WTC11 (cell line): ENCODE results near the gene RSPH1. TPM values are rescaled to one million over a fixed set of nuclear protein-coding genes. Genes with fewer than 3 reads are reported as not detected.

Experiments used
- ATAC-seq: fragments of 200-7000 bp; cut with Tn5 transposase; 2 replicates; pipeline ENCODE4 v1.10.0; 2021; ENCODE audit warnings: mild to moderate bottlenecking, moderate library complexity
- CTCF ChIA-PET: fragments of 300-600 bp; sonication (Branson Sonifier 250); formaldehyde crosslinking; loops from one replicate; lab custom pipeline; 2021; ENCODE audit warnings: antibody characterized with exemption; lab: Charles Lee
- POLR2A ChIA-PET: fragments of 350-600 bp; sonication (Branson Sonifier 250); formaldehyde crosslinking; loops from one replicate; lab custom pipeline; 2021; ENCODE audit warnings: antibody characterized with exemption; lab: Charles Lee
- DNase-seq: peaks from one replicate; pipeline ENCODE4 v3.0.0; 2021; ENCODE audit warnings: low spot score
- H3K27ac Mint-ChIP-seq: 2 replicates; pipeline ENCODE4 v1.8.0; 2021; ENCODE audit warnings: mixed read lengths
- H3K27me3 Mint-ChIP-seq: 2 replicates; pipeline ENCODE4 v1.8.0; 2021; ENCODE audit warnings: low read depth, mild to moderate bottlenecking, moderate library complexity, mixed read lengths
- H3K36me3 Mint-ChIP-seq: 2 replicates; pipeline ENCODE4 v1.8.0; 2021; ENCODE audit warnings: mixed read lengths
- H3K4me1 Mint-ChIP-seq: 2 replicates; pipeline ENCODE4 v1.8.0; 2022; ENCODE audit warnings: mixed read lengths
- H3K4me3 Mint-ChIP-seq: 2 replicates; pipeline ENCODE4 v1.8.0; 2021; ENCODE audit warnings: mild to moderate bottlenecking, moderate library complexity, mixed read lengths
- H3K9me3 Mint-ChIP-seq: 2 replicates; pipeline ENCODE4 v1.8.0; 2021; ENCODE audit warnings: mixed read lengths
- AFF4 ChIP-seq: sonication (generic); formaldehyde crosslinking; IDR thresholded peaks from 2 replicates; pipeline ENCODE4 v1.8.1; 2023; ENCODE audit warnings: mild to moderate bottlenecking, missing genetic modification reagents, borderline replicate concordance
- ATF1 ChIP-seq: sonication (generic); formaldehyde crosslinking; IDR thresholded peaks from 2 replicates; pipeline ENCODE4 v1.8.1; 2023; ENCODE audit warnings: mild to moderate bottlenecking, moderate library complexity, missing genetic modification reagents
- ATF6 ChIP-seq: sonication (generic); formaldehyde crosslinking; IDR thresholded peaks from 2 replicates; pipeline ENCODE4 v1.8.1; 2023; ENCODE audit warnings: mild to moderate bottlenecking, missing genetic modification reagents
- CTCF ChIP-seq: fragments of 200-600 bp; IDR thresholded peaks from 2 replicates; pipeline ENCODE4 v1.8.0; 2022; ENCODE audit warnings: antibody characterized with exemption
- ELF4 ChIP-seq: sonication (generic); formaldehyde crosslinking; IDR thresholded peaks from 2 replicates; pipeline ENCODE4 v1.8.1; 2022; ENCODE audit warnings: low read depth, mild to moderate bottlenecking, moderate library complexity, missing genetic modification reagents
- FOXP4 ChIP-seq: sonication (generic); formaldehyde crosslinking; IDR thresholded peaks from 2 replicates; pipeline ENCODE4 v1.8.0; 2022; ENCODE audit warnings: mild to moderate bottlenecking, missing genetic modification reagents
- GRHL2 ChIP-seq: fragments of 250-450 bp; sonication (Bioruptor Pico); IDR thresholded peaks from 2 replicates; pipeline ENCODE4 v1.8.0; 2022; ENCODE audit warnings: mild to moderate bottlenecking, moderate library complexity; ENCODE audit not compliant: insufficient replicate concordance, severe bottlenecking
- GTF2I ChIP-seq: fragments of 250-450 bp; sonication (Bioruptor Pico); conservative IDR thresholded peaks from 2 replicates; pipeline ENCODE4 v1.4.0; 2021; ENCODE audit warnings: mild to moderate bottlenecking
- HMGXB4 ChIP-seq: sonication (generic); formaldehyde crosslinking; IDR thresholded peaks from 2 replicates; pipeline ENCODE4 v1.8.1; 2023; ENCODE audit warnings: mild to moderate bottlenecking, moderate library complexity, missing genetic modification reagents
- JAZF1 ChIP-seq: fragments of 250-450 bp; sonication (Bioruptor Pico); IDR thresholded peaks from 2 replicates; pipeline ENCODE4 v1.9.0; 2021; ENCODE audit warnings: moderate library complexity, mild to moderate bottlenecking, inconsistent platforms
- KAT7 ChIP-seq: sonication (generic); formaldehyde crosslinking; IDR thresholded peaks from 2 replicates; pipeline ENCODE4 v1.8.1; 2023; ENCODE audit warnings: missing genetic modification reagents, mild to moderate bottlenecking, borderline replicate concordance
- MXD4 ChIP-seq: fragments of 250-450 bp; sonication (Bioruptor Pico); IDR thresholded peaks from 2 replicates; pipeline ENCODE4 v1.8.0; 2021; ENCODE audit warnings: mild to moderate bottlenecking, moderate library complexity, borderline replicate concordance
- MYBL2 ChIP-seq: sonication (generic); formaldehyde crosslinking; IDR thresholded peaks from 2 replicates; pipeline ENCODE4 v1.8.1; 2023; ENCODE audit warnings: mild to moderate bottlenecking, moderate library complexity, missing genetic modification reagents
- NFE2L1 ChIP-seq: sonication (generic); formaldehyde crosslinking; IDR thresholded peaks from 2 replicates; pipeline ENCODE4 v1.8.1; 2023; ENCODE audit warnings: missing genetic modification reagents
- NR2C2 ChIP-seq: sonication (generic); formaldehyde crosslinking; IDR thresholded peaks from 2 replicates; pipeline ENCODE4 v1.8.0; 2022; ENCODE audit warnings: mild to moderate bottlenecking, missing genetic modification reagents
- NR3C1 ChIP-seq: sonication (generic); formaldehyde crosslinking; conservative IDR thresholded peaks from 2 replicates; pipeline ENCODE4 v1.8.1; 2023; ENCODE audit warnings: low read depth, mild to moderate bottlenecking, missing genetic modification reagents
- TEAD4 ChIP-seq: sonication (generic); formaldehyde crosslinking; IDR thresholded peaks from 2 replicates; pipeline ENCODE4 v1.8.0; 2022; ENCODE audit warnings: mild to moderate bottlenecking, missing genetic modification reagents
- ZBTB21 ChIP-seq: sonication (generic); formaldehyde crosslinking; IDR thresholded peaks from 2 replicates; pipeline ENCODE4 v1.8.1; 2023; ENCODE audit warnings: mild to moderate bottlenecking, missing genetic modification reagents, borderline replicate concordance
- ZBTB43 ChIP-seq: sonication (generic); formaldehyde crosslinking; IDR thresholded peaks from 2 replicates; pipeline ENCODE4 v1.8.1; 2023; ENCODE audit warnings: mild to moderate bottlenecking, missing genetic modification reagents
- ZNF416 ChIP-seq: fragments of 250-450 bp; sonication (Bioruptor Pico); IDR thresholded peaks from 2 replicates; pipeline ENCODE4 v1.9.0; 2021; ENCODE audit warnings: mild to moderate bottlenecking, inconsistent platforms
- total RNA-seq: library from RNA; stranded (reverse); gene quantifications from 3 replicates; pipeline ENCODE4 v1.2.3, GENCODE V29; 2021

The RSPH1 gene
- total RNA-seq, 1 experiment from 2014 or later, result 0.11 TPM

- TF ChIP-seq MXD4 (CRISPR knock-in tag) (no peak), AFF4 (no peak), GRHL2 (CRISPR knock-in tag) (no peak), CTCF (no peak), NR2C2 (CRISPR knock-in tag) (no peak), FOXP4 (no peak), ATF6 (no peak), ZBTB21 (no peak), ATF1 (CRISPR knock-in tag) (no peak), HMGXB4 (CRISPR knock-in tag) (no peak), TEAD4 (CRISPR knock-in tag) (no peak), MYBL2 (no peak), ELF4 (CRISPR knock-in tag) (no peak), NFE2L1 (CRISPR knock-in tag) (no peak), GTF2I (CRISPR knock-in tag) (no peak), KAT7 (CRISPR knock-in tag) (no peak), ZBTB43 (CRISPR knock-in tag) (no peak), ZNF416 (no peak), NR3C1 (no peak), JAZF1 (CRISPR knock-in tag) (no peak)
These were observed 12.3 kb upstream of the RSPH1 start for GRCh38 chr21:42508371-42508770.

More at GRCh38 chr21:42508371-42508770, 12.3 kb upstream of the RSPH1 start:
- POLR2A ChIA-PET, result no interaction called here
- Mint-ChIP-seq H3K36me3 (no peaks in the 10 kb centered on the region), H3K4me3 (no peak overlapping the region), H3K27ac (no peak overlapping the region), H3K4me1 (peaks cover 10% of the 10 kb centered on the region), H3K9me3 (no peaks in the 10 kb centered on the region), H3K27me3 (peaks cover 19% of the 10 kb centered on the region)
- ATAC-seq (no peak), DNase-seq (no peak)
- CTCF ChIA-PET, result interaction anchor here (1.2 kb wide), 1 partner anchor 85 kb away, joined by 3 read pairs; no protein-coding TSS in a partner anchor
